CD4-positive, alpha-beta T cell treated with Interleukin-6 at 100 ng/mL for 8 hours (primary cell): ENCODE data around the gene TNFAIP3.
"Not testable (repeated sequence)": the region's sequence is repeated elsewhere in the genome, so short reads cannot be mapped to it uniquely, and the experiment has no call there.

Experiments
- DNase-seq: peaks from one replicate; pipeline ENCODE4 v3.0.0-alpha.2; 2020; ENCODE audit warnings: mixed read lengths, low spot score

The TNFAIP3 gene

DNA sequence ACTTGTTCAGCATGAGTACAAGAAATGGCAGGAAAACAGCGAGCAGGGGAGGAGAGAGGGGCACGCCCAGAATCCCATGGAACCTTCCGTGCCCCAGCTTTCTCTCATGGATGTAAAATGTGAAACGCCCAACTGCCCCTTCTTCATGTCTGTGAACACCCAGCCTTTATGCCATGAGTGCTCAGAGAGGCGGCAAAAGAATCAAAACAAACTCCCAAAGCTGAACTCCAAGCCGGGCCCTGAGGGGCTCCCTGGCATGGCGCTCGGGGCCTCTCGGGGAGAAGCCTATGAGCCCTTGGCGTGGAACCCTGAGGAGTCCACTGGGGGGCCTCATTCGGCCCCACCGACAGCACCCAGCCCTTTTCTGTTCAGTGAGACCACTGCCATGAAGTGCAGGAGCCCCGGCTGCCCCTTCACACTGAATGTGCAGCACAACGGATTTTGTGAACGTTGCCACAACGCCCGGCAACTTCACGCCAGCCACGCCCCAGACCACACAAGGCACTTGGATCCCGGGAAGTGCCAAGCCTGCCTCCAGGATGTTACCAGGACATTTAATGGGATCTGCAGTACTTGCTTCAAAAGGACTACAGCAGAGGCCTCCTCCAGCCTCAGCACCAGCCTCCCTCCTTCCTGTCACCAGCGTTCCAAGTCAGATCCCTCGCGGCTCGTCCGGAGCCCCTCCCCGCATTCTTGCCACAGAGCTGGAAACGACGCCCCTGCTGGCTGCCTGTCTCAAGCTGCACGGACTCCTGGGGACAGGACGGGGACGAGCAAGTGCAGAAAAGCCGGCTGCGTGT lies 11.6 kb downstream of the TNFAIP3 start:
- DNase-seq, result no peak

DNA sequence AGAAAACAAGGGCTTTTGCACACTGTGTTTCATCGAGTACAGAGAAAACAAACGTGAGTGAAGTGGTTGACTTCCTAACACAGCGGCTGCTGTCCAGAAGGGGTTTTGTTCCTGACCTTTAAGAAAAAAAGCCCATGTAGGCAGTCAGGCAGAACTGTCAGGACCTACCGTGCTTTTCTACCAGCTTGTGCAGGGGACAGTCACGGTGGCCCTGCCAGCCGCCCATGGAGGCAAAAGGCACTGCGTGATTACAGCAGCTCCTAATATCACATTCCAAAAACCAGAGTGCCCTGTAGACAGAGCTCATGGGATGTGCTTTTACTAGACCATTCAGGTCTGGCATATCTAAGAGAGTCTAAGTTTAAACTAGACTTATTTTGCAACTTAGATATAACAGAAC lies 12.2 kb downstream of the TNFAIP3 start:
- DNase-seq, result no peak

DNA sequence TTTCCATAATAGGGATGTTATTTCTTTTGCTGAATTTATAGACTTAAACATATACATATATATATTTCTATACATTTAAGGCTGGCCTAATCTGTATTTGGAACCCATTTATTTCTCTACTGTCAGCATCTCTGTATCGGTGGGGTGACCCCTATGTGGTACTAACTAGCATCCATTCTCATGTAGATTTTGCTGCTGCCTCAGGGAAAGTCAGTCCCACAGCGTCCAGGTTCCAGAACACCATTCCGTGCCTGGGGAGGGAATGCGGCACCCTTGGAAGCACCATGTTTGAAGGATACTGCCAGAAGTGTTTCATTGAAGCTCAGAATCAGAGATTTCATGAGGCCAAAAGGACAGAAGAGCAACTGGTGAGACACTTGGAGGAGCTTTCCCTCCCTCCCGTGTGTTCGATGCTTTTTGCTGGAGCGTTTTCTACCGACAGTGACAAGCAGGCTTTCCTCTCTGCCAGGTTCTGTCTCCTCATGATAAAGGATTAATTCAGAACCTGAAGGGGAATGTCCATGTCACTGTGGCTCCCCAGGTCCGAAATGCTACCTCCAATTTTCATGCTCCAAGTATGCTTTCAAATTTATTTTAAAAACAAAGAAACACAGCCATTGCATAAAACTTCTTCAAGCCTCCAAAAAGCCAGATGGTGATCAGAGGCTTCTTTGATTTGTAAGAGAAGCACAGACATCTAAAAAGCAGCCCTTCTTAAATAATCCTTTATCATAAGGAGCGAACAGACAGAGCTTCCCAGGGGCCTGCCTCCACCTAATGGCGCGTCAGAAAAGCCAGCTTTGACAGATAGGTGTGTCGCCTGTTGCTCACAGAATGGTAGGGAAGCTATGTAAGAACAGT lies 13.1 kb downstream of the TNFAIP3 start:
- no peak for DNase-seq

DNA sequence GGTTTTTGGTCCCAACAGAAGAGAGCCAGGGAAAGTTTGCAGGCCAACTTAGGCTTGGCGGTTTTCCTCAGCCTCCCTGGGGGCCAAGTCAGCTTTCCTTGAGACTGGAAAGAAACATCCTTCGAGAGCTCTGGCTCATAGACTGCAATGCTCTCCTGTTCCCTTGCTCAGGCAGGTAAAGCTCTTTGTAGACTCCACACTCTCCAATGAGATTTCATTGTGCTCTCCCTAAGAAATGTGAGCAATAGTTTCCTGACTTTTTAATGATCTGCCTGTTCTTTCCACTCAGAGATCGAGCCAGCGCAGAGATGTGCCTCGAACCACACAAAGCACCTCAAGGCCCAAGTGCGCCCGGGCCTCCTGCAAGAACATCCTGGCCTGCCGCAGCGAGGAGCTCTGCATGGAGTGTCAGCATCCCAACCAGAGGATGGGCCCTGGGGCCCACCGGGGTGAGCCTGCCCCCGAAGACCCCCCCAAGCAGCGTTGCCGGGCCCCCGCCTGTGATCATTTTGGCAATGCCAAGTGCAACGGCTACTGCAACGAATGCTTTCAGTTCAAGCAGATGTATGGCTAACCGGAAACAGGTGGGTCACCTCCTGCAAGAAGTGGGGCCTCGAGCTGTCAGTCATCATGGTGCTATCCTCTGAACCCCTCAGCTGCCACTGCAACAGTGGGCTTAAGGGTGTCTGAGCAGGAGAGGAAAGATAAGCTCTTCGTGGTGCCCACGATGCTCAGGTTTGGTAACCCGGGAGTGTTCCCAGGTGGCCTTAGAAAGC lies 13.9 kb downstream of the TNFAIP3 start:
- no peak for DNase-seq

DNA sequence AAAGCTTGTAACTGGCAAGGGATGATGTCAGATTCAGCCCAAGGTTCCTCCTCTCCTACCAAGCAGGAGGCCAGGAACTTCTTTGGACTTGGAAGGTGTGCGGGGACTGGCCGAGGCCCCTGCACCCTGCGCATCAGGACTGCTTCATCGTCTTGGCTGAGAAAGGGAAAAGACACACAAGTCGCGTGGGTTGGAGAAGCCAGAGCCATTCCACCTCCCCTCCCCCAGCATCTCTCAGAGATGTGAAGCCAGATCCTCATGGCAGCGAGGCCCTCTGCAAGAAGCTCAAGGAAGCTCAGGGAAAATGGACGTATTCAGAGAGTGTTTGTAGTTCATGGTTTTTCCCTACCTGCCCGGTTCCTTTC lies 14.4 kb downstream of the TNFAIP3 start:
- DNase-seq, result no peak

DNA sequence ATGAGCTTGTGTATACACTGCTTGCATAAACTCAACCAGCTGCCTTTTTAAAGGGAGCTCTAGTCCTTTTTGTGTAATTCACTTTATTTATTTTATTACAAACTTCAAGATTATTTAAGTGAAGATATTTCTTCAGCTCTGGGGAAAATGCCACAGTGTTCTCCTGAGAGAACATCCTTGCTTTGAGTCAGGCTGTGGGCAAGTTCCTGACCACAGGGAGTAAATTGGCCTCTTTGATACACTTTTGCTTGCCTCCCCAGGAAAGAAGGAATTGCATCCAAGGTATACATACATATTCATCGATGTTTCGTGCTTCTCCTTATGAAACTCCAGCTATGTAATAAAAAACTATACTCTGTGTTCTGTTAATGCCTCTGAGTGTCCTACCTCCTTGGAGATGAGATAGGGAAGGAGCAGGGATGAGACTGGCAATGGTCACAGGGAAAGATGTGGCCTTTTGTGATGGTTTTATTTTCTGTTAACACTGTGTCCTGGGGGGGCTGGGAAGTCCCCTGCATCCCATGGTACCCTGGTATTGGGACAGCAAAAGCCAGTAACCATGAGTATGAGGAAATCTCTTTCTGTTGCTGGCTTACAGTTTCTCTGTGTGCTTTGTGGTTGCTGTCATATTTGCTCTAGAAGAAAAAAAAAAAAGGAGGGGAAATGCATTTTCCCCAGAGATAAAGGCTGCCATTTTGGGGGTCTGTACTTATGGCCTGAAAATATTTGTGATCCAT lies 15.3 kb downstream of the TNFAIP3 start:
- no peak for DNase-seq

DNA sequence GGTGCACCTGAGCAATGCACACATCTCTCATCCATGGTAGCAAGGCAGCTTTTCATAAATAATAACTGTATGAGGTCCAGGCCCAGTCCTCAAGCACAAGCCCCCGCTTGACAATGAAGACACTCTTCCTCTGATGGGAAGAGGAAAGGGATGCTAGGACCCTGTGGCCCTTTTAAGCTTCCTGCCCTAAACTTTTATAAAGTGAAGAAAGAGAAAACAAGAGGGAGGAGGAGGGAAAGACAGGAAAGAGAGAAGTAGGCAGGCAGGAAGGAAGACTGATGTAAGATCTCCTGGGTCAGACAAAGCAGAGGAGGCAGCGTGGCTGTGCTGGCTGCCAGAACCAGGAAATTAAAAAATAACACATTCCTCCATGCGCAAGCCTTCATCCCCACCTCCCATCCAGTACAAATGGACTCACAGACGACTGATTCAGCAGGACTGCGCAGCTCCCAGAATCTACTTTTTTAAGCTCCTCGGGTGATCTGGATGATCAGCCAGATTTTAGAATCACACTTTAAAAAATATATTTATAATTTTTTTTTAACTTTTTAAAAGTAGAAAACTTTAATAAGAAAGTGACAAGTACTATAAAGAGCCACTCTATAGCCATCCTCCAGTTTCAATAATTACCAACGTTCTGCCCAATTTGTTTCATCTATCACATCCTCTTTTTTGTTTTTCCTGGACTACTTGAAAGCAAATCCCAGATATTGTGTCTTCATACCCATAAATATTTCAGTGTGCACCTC lies 16.5 kb downstream of the TNFAIP3 start:
- DNase-seq, result no peak

DNA sequence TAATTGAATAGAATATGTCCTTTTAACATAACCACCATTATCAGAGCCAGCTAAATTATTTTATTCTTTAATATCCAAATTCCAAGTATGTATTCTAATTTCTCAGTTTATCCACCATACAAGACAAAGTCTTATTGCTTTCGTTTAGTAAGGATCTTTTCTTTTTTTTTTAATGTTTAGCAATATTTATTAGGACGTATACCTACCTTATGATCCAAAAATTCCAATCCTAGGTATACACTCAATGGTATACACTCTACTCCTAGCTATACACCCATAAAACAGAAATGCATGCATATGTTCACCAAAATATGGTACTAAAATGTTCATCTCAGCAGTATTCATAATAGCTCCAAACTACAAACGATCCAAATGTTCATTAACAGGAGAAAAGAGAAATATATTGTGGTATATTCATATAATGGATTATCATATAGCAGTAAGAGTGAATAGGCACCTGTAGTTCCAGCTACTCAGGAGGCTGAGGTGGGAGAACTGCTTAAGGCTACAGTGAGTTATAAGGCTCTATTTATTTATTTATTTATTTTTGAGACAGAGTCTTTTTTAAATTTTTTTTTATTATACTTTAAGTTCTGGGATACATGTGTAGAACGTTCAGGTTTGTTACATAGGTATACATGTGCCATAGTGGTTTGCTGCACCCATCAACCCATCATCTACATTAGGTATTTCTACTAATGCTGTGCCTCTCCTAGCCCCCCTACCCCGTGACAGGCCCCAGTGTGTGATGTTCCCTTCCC lies 17.3 kb downstream of the TNFAIP3 start:
- DNase-seq, result no peak

DNA sequence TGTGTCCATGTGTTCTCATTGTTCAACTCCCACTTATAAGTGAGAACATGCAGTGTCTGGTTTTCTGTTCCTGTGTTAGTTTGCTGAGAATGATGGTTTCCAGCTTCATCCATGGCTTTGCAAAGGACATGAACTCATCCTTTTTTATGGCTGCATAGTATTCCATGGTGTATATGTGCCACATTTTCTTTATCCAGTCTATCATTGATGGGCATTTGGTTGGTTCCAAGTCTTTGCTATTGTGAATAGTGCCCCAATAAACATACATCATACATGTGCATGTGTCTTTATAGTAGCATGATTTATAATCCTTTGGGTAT lies 17.8 kb downstream of the TNFAIP3 start:
- DNase-seq, result not testable (repeated sequence)

DNA sequence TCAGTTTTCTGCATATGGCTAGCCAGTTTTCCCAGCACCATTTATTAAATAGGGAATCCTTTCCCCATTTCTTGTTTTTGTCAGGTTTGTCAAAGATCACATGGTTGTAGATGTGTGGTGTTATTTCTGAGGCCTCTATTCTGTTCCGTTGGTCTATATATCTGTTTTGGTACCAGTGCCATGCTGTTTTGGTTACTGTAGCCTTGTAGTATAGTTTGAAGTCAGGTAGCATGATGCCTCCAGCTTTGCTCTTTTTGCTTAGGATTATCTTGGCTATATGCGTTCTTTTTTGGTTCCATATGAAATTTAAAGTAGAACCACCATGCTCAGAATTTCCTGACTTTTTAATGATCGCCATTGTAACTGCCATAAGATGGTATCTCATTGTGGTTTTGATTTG lies 19.2 kb downstream of the TNFAIP3 start:
- not testable (repeated sequence) for DNase-seq

DNA sequence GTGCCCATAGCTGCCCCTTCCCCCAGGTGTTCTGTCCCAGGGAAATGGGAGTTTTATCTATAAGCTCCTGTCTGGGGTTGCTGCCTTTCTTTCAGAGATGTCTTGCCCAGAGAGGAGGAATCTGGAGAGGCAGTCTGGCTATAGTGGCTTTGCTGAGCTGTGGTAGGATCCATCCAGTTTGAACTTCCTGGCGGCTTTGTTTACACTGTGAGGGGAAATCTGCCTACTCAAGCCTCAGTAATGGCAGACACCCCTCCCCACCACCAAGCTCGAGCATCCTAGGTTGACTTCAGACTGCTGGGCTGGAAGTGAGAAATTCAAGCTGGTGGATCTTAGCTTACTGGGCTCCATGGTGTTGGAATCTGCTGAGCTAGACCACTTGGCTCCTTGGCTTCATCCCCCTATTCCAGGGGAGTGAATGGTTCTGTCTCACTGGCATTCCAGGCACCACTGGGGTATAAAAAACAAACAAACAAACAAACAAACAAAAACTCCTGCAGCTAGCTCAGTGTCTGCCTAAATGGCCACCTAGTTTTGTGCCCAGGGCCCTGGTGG lies 24.0 kb downstream of the TNFAIP3 start:
- no peak for DNase-seq

DNA sequence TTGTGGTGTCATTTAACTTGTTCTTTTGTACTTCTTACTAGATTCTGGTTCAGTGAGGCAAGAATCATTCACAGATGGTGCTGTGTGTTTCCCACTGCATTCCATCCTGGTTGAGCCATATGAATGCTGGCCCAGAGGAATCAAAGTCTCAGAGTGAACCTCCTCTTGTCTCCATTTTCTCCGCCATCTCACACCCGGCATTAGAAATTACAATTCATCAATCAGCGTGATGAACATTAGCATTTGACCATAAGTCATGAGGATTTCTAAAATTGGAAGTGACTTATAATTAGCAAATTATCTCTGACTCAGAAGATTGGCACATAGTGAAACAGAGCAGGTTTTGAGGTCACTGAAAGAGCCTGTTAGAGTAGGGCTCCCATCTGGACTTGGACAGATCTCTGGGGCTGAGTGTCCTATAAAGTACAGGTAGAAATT lies 25.2 kb downstream of the TNFAIP3 start:
- DNase-seq, result no peak

DNA sequence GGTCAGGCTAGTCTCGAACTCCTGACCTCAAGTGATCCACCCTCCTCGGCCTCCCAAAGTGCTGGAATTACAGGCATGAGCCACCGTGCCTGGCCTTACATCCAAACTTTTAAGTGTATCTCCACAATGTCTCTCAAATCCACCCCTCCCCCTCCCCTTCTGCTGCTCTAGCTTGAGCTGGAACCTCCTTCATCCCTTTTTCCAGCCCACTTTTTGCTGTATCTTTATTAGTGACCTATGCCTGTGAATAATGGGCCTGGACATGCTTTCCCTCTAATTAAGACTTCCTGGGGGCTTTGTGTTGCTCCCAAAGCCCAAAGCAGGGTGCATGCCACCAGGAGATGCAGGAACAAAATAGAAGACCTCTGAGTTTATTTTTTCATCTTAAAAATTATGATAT lies 26.1 kb downstream of the TNFAIP3 start:
- DNase-seq, result no peak

DNA sequence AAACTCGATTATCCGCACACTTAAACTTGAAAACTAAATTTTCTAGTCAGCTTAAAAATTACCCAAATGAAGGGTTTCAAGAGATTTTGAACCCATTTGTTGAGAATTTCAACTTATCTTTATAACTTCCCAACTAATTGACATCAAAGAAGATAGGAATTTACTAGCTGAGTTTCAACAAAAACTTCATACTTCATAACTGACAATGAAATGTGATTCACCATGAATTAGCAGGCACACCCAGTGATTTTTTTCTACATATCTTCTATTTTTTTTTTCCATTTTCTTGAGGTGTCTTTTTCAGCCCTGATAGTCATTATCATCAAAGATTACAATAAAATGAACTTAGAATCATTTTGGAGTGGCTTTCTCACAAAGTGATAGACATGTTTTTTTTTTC lies 26.7 kb downstream of the TNFAIP3 start:
- no peak for DNase-seq

DNA sequence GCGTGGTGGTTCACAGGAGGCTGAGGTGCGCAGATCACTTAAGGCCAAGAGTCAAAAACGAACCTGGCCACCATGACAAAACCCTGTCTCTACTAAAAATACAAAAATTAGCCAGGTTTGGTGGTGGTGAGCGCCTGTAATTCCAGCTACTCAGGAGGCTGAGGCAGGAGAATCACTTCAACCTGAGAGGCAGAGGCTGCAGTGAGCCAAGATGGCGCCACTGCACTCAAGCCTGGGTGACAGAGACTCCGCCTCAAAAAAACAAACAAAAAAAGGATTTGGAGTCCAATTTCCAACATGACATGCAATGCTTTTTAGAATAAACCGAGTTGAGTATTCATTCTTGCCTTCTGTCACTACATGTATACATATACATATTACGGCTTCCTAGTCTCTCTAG lies 27.3 kb downstream of the TNFAIP3 start:
- DNase-seq, result not testable (repeated sequence)

DNA sequence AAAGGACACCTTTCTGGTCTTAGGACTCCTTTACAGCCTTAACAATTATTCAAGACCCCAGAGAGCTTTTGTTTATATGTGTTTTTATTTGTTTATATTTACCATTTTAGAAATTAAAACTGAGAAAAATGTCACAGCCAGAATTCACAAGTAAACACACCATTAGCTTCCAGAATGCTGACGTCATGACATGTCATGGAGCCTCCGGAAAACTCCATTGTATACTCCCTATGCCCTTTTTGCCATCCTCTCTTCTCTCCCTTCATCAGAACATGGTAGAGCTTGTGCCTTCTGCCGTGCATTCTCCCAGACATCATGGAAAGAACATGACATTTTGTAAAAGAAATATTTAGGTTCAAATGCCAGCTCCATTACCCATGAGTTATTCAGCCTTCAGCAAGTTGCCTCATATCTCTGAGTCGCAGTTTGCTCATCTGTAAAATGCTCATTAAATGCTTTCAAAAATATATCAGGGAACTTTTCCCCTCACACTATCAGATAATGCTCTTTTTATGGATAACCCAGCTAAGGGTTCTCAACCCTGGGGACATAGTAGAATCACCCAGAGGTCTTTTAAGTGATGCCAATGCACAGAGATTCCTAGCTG lies 27.8 kb downstream of the TNFAIP3 start:
- no peak for DNase-seq

DNA sequence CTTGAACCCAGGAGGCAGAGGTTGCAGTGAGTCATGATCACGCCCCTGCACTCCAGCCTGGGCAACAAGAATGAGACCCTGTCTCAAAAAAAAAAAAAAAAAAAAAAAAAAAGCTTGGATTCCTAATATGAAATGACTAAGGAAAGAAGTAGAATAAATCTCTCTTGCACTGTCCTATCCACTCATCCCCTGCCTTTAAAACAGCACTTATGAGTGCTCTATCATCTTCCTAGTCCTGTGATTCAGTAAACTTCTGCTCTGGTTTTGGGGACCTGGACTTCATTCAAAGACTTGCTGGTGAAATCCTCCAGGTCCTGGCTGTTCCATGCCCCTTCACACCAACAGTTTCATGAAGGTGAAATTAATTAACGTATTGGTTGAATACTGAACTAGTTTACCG lies 29.6 kb downstream of the TNFAIP3 start:
- DNase-seq, result no peak

DNA sequence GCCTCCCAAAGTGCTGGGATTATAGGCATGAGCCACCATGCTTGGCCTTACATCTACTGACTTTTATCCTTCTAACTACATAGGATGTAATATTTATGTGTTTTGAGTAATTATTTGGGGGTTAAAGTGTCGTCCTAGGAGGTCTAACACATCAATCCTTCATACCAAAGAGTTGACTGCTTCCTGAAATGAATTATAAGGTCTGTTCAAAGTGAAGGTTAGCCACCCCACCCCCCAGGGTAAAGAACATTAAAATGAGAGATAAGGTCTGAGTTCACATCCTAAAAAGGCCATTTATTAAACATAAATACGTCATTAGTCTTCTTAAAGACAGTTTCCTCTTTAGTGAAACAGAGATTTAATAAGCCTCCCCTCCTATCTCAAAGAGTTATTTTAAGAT lies 33.8 kb downstream of the TNFAIP3 start:
- DNase-seq, result no peak

DNA sequence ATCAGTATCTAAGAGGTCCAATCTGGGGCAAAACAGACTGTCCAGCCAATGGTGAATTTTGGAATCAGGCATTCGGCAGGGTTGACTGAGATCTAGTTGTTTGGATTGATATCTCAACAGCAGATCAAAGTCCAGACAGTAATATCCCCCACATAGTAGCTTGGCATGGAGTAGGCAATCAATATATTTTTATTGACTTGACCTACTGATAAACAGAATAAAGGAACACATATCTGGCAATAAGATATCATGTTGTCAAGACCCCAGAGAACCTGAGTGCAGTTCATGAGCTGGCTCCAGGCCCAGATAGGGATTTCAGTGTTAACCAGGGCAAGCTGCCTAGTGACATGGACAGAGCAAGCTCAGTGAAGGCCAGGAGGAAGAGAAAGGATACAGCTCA lies 34.4 kb downstream of the TNFAIP3 start:
- no peak for DNase-seq

DNA sequence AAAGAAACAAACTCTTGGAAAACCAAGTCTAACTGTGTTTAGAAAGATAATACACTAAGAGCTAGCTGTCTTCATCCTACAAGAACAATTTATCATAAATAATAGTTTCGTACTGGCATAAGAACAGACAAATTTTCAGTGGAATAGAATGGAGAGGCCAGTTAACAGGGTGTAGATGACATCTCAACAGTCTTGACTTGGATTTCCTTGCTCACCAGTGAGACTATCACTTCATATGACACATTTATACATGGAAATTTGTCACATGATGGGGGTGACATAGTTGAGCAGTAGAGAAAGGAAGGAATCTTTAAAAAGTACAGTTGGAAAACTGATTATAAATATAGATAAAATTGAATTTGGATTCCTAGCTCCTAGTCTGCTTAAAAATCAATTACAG lies 35.6 kb downstream of the TNFAIP3 start:
- DNase-seq, result no peak
